ENCODE data around the gene CKAP4.

GRCh38 chr12:106282457-106283097 is 34.8 kb upstream of the CKAP4 start:
- TF ChIP-seq ELF4 (IDR thresholded peaks at IDR 0.05) (no peak), BHLHE40 (IDR thresholded peaks at IDR 0.05; ENCODE audit: borderline replicate concordance) (no peak), SP1 (IDR thresholded peaks at IDR 0.05) (no peak), SUZ12 (IDR thresholded peaks at IDR 0.05) (no peak), ZNF384 (IDR thresholded peaks at IDR 0.05) (no peak), FOXK2 (IDR thresholded peaks at IDR 0.05) (no peak), ARNT (IDR thresholded peaks at IDR 0.05) (no peak), PKNOX1 (IDR thresholded peaks at IDR 0.05) (no peak), TARDBP (IDR thresholded peaks at IDR 0.05) (no peak), NFRKB (IDR thresholded peaks at IDR 0.05) (no peak), L3MBTL2 (conservative IDR thresholded peaks at IDR 0.05) (no peak)

Measured in HEK293T (cell line).